Peyer's patch (tissue), 4 donors: ENCODE data around the gene DMBX1. TPM values are rescaled to one million over a fixed set of nuclear protein-coding genes. Genes with fewer than 3 reads are reported as not detected.

Source experiments
- DNase-seq, 3 donors: peaks; one replicate each; pipeline ENCODE4 v3.0.0-alpha.2; 2017 to 2019
- H3K27ac ChIP-seq, 4 donors: fragments of 200-600 bp; sonication (generic); one replicate each; pipeline ENCODE4 v1.5.1; 2016 to 2019
- H3K27me3 ChIP-seq, 2 donors: fragments of 200-600 bp; sonication (generic); one replicate each; pipeline ENCODE4 v1.5.1; 2019
- H3K36me3 ChIP-seq, 3 donors: fragments of 200-600 bp; sonication (generic); one replicate each; pipeline ENCODE4 v1.5.1; 2016 to 2019
- H3K4me1 ChIP-seq, 4 donors: fragments of 200-600 bp; sonication (generic); one replicate each; pipeline ENCODE4 v1.5.1; 2016 to 2019
- H3K4me3 ChIP-seq, 4 donors: fragments of 200-600 bp; sonication (generic); 1 replicate in 3 of 4; 2 replicates in 1 of 4; pipeline ENCODE4 v1.5.1; 2016 to 2019; ENCODE audit warnings: mild to moderate bottlenecking in 1 of 4
- H3K9me3 ChIP-seq, 4 donors: fragments of 200-600 bp; sonication (generic); one replicate each; pipeline ENCODE4 v1.5.1; 2016 to 2019; ENCODE audit warnings: mild to moderate bottlenecking in 1 of 4
- CTCF ChIP-seq, 6 experiments: fragments of 450-650 bp in 4 of 6; fragments of 200-600 bp in 2 of 6; sonication (generic) in 1 of 6; IDR thresholded peaks; one replicate each; pipeline ENCODE4 v1.5.1; 2017 to 2019; ENCODE audit warnings: antibody characterized with exemption in 6 of 6, mild to moderate bottlenecking in 3 of 6, moderate library complexity in 1 of 6
- POLR2A ChIP-seq, 2 donors: fragments of 450-650 bp; IDR thresholded peaks; one replicate each; pipeline ENCODE4 v1.5.1; 2017; ENCODE audit warnings: antibody characterized with exemption in 2 of 2, mild to moderate bottlenecking in 2 of 2, moderate library complexity in 2 of 2
- total RNA-seq, 4 donors: library from RNA; depleted of rRNA; stranded (reverse); fragments of >200 nt; gene quantifications; one replicate each; pipeline ENCODE4 v1.1.0, GENCODE V29; 2016

DMBX1 gene
- total RNA-seq, 4 donors from 2014 or later: not detected

DNA sequence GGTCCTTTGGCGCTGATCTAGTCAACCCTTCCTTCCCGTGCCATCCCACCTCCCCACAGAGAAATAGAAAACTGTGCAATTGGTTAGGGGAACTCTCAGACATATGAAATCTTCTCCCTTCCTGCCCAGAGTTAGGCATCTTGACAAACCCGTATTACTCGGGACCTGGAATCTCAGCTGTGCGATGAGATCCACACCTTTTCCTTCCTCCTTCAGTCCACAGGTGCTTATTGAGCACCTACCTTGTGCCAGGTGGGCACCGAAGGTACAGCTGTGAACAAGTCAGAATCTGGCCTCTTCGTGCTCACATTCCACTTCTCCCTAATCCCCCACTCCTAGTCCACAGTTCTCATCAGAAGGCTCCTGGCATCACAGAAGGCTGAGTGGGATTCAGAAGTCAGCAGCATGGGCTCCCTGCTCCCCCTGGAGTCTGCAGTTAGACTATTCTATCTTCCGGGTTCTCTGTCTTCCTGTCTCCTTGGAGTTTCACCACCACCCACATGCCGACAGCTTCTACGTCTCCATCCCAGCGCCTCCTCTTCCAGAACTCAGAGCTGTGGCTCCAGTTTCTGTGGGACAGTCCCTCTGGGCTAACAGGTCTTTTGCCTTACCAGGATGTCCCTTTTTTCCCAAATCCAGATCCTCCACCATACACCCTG is 38.8 kb downstream of the DMBX1 start:
- no peak for DNase-seq
- TF ChIP-seq CTCF (IDR thresholded peaks at IDR 0.05) (no peak), POLR2A (IDR thresholded peaks at IDR 0.05) (no peak)
- Histone ChIP-seq H3K9me3 (no peaks in the 10 kb centered on the region), H3K4me1 (peaks cover 0 to 18% (median 3%) of the 10 kb centered on the region in 4 donors), H3K27ac (no peak overlapping the region), H3K36me3 (no peaks in the 10 kb centered on the region), H3K27me3 (no peaks in the 10 kb centered on the region), H3K4me3 (no peak overlapping the region)

- H3K27me3 ChIP-seq: no peaks in the 10 kb centered on the region
- TF ChIP-seq CTCF (IDR thresholded peaks at IDR 0.05) (no peak), POLR2A (IDR thresholded peaks at IDR 0.05) (no peak)
- H3K4me3 ChIP-seq: no peak overlapping the region
- peaks cover 0 to 20% (median 5%) of the 10 kb centered on the region in 4 donors for H3K4me1 ChIP-seq
- DNase-seq: no peak
- H3K27ac ChIP-seq: no peak overlapping the region
- no peaks in the 10 kb centered on the region for H3K36me3 ChIP-seq
- no peaks in the 10 kb centered on the region for H3K9me3 ChIP-seq
Measured at GRCh38 chr1:46529031-46529630, 39.5 kb downstream of the DMBX1 start.

DNA sequence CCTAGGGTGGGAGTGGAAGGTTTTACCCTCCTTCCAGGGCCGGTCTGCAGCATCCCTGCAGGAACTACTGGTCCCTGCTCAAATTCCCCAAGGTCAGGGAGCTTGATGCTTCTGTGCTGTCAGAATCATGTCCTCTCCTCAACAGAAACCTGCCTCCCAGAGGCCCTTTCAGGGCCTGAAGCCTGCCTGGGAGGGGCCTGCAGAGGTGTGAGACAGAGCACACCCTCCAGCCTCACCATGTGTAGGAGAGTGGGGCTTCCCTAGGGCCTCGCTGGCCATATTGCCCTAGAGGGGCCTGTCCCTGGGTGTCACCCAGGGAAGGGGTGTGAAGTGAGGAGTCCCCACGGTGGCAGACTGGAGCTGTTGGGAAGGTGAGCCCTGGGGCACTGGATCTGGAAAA is 40.7 kb downstream of the DMBX1 start:
- no peak for DNase-seq
- H3K36me3 ChIP-seq: no peaks in the 10 kb centered on the region
- H3K27me3 ChIP-seq: no peaks in the 10 kb centered on the region
- no peak overlapping the region for H3K27ac ChIP-seq
- H3K9me3 ChIP-seq: no peaks in the 10 kb centered on the region
- no peak overlapping the region for H3K4me3 ChIP-seq
- TF ChIP-seq POLR2A (IDR thresholded peaks at IDR 0.05): no peak
- TF ChIP-seq CTCF (IDR thresholded peaks at IDR 0.05): no peak
- H3K4me1 ChIP-seq: peaks cover 0 to 20% (median 5%) of the 10 kb centered on the region in 4 donors

GRCh38 chr1:46530791-46531409 is 41.3 kb downstream of the DMBX1 start:
- DNase-seq: no peak

GRCh38 chr1:46532095-46532494 is 42.5 kb downstream of the DMBX1 start:
- DNase-seq: no peak
- no peak for TF ChIP-seq POLR2A (IDR thresholded peaks at IDR 0.05)
- no peak for TF ChIP-seq CTCF (IDR thresholded peaks at IDR 0.05)
- Histone ChIP-seq H3K36me3 (no peaks in the 10 kb centered on the region), H3K9me3 (no peaks in the 10 kb centered on the region), H3K27ac (no peak overlapping the region), H3K4me1 (peaks cover 0 to 10% (median 5%) of the 10 kb centered on the region in 4 donors), H3K4me3 (no peak overlapping the region), H3K27me3 (no peaks in the 10 kb centered on the region)

More at GRCh38 chr1:46530791-46531409, 41.3 kb downstream of the DMBX1 start:
- peak in 1 of 6 experiments; percentile 5 for TF ChIP-seq CTCF (IDR thresholded peaks at IDR 0.05)
- no peak for TF ChIP-seq POLR2A (IDR thresholded peaks at IDR 0.05)
- no peaks in the 10 kb centered on the region for H3K9me3 ChIP-seq
- H3K36me3 ChIP-seq: no peaks in the 10 kb centered on the region
- H3K4me1 ChIP-seq: peaks cover 0 to 18% (median 5%) of the 10 kb centered on the region in 4 donors
- H3K4me3 ChIP-seq: no peak overlapping the region
- H3K27ac ChIP-seq: no peak overlapping the region
- H3K27me3 ChIP-seq: no peaks in the 10 kb centered on the region
